Uterus (tissue), 2 donors: ENCODE data around the gene PRSS21.

ENCODE experiments used
- POLR2A ChIP-seq, 2 donors: fragments of 450-650 bp; IDR thresholded peaks; one replicate each; pipeline ENCODE4 v1.6.1; 2016; ENCODE audit warnings: antibody characterized with exemption in 2 of 2, mild to moderate bottlenecking in 1 of 2, moderate library complexity in 1 of 2
- TF ChIP-seq, protein P1 (sequence below), 4 experiments: fragments of 200-600 bp in 2 of 4; fragments of 450-650 bp in 2 of 4; sonication (generic) in 2 of 4; IDR thresholded peaks; one replicate each; pipeline ENCODE4 v1.5.1; 2016 to 2019; ENCODE audit warnings: antibody characterized with exemption in 4 of 4, mild to moderate bottlenecking in 2 of 4, moderate library complexity in 1 of 4

DNA sequence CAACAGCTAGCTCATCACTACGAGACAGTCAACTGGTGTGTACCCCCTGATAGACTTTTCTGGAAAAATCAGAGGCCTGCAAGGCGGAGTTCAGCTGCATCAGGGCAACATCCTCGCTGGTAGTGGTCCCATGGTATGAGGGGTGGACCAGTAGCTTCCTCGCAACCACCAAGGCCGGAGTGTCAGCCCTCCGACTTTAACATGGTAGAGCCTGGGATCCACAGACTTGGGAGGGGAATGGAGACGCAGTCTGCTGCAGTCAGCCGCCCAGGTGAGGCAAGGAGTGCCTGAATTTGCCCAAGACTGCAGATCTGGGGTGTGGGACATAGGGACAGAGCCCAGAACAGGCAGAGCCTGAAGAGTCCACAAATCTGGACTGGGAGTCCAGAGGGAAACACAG is 26.5 kb downstream of the PRSS21 start:
- TF ChIP-seq, protein P1, sequence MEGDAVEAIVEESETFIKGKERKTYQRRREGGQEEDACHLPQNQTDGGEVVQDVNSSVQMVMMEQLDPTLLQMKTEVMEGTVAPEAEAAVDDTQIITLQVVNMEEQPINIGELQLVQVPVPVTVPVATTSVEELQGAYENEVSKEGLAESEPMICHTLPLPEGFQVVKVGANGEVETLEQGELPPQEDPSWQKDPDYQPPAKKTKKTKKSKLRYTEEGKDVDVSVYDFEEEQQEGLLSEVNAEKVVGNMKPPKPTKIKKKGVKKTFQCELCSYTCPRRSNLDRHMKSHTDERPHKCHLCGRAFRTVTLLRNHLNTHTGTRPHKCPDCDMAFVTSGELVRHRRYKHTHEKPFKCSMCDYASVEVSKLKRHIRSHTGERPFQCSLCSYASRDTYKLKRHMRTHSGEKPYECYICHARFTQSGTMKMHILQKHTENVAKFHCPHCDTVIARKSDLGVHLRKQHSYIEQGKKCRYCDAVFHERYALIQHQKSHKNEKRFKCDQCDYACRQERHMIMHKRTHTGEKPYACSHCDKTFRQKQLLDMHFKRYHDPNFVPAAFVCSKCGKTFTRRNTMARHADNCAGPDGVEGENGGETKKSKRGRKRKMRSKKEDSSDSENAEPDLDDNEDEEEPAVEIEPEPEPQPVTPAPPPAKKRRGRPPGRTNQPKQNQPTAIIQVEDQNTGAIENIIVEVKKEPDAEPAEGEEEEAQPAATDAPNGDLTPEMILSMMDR (IDR thresholded peaks at IDR 0.05), result no peak
- TF ChIP-seq POLR2A (IDR thresholded peaks at IDR 0.05), result no peak
